M059J (cell line): ENCODE measurements around the gene CAPN9. TPM values are rescaled to one million over a fixed set of nuclear protein-coding genes. Genes with fewer than 3 reads are reported as not detected.
"Not testable (repeated sequence)": the region's sequence is repeated elsewhere in the genome, so short reads cannot be mapped to it uniquely, and the experiment has no call there.

Experiments
- DNase-seq: peaks from one replicate; pipeline ENCODE4 v3.0.0-alpha.2; 2012; ENCODE audit warnings: low read depth
- total RNA-seq: library from RNA; depleted of rRNA; stranded (reverse); fragments of >200 nt; shearing (Covaris generic); gene quantifications from 2 replicates; pipeline ENCODE4 v1.2.3, GENCODE V29; 2014; rRNA removed

Gene CAPN9
- total RNA-seq: not detected in 2 replicates

- DNase-seq: no peak
Observed at GRCh38 chr1:230747127-230747730, at the start of gene CAPN9. Gene CAPN9 (plus strand): TSS chr1:230747388. CDS start chr1:230747497, 109 bp downstream.

- DNase-seq: no peak
Observed at GRCh38 chr1:230698130-230698529, 49.1 kb upstream of the CAPN9 start.

GRCh38 chr1:230698964-230699363 lies 48.2 kb upstream of the CAPN9 start:
- DNase-seq: not testable (repeated sequence)

- no peak for DNase-seq
Observed at GRCh38 chr1:230699716-230700115, 47.5 kb upstream of the CAPN9 start.

- no peak for DNase-seq
Observed at GRCh38 chr1:230700132-230700531, 47.1 kb upstream of the CAPN9 start.

GRCh38 chr1:230701434-230701833 lies 45.8 kb upstream of the CAPN9 start:
- DNase-seq: no peak

GRCh38 chr1:230701895-230702768 lies 45.1 kb upstream of the CAPN9 start:
- DNase-seq: no peak

- DNase-seq: no peak
Observed at GRCh38 chr1:230702934-230703678, 44.1 kb upstream of the CAPN9 start.

- DNase-seq: no peak
Observed at GRCh38 chr1:230703679-230704385, 43.4 kb upstream of the CAPN9 start.

- DNase-seq: no peak
Observed at GRCh38 chr1:230704830-230705229, 42.4 kb upstream of the CAPN9 start.

- no peak for DNase-seq
Observed at GRCh38 chr1:230705289-230706019, 41.7 kb upstream of the CAPN9 start.

- DNase-seq: no peak
Observed at GRCh38 chr1:230706020-230706699, 41.0 kb upstream of the CAPN9 start.

GRCh38 chr1:230706887-230707731 lies 40.1 kb upstream of the CAPN9 start:
- no peak for DNase-seq

- DNase-seq: no peak
Observed at GRCh38 chr1:230707732-230708630, 39.2 kb upstream of the CAPN9 start.

GRCh38 chr1:230708631-230709580 lies 38.3 kb upstream of the CAPN9 start:
- DNase-seq: no peak

GRCh38 chr1:230709619-230710542 lies 37.3 kb upstream of the CAPN9 start:
- no peak for DNase-seq
